Astrocyte of the hippocampus (primary cell): Measurements from ENCODE around the gene USP30.
"Not testable (repeated sequence)": the region's sequence is repeated elsewhere in the genome, so short reads cannot be mapped to it uniquely, and the experiment has no call there.

ENCODE experiments used
- DNase-seq: peaks from one replicate; pipeline ENCODE4 v3.0.0; 2011; ENCODE audit warnings: low read depth, low spot score

USP30 gene

DNA sequence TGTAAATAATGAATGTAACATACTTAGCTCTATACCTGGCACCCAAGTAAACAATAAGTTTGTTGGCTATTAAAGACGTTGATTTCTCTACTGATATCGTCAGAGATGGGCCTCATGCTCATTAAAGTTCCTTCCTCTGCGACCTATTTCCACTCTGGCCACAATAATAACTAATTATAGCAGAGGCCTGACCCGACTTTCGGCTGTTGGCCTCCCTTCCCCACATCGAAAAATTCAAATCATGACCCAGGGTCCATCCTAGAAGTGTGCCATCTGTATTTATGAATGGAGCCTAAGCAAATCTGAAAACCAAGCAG is 321 bp upstream of the USP30 start:
- no peak for DNase-seq

DNA sequence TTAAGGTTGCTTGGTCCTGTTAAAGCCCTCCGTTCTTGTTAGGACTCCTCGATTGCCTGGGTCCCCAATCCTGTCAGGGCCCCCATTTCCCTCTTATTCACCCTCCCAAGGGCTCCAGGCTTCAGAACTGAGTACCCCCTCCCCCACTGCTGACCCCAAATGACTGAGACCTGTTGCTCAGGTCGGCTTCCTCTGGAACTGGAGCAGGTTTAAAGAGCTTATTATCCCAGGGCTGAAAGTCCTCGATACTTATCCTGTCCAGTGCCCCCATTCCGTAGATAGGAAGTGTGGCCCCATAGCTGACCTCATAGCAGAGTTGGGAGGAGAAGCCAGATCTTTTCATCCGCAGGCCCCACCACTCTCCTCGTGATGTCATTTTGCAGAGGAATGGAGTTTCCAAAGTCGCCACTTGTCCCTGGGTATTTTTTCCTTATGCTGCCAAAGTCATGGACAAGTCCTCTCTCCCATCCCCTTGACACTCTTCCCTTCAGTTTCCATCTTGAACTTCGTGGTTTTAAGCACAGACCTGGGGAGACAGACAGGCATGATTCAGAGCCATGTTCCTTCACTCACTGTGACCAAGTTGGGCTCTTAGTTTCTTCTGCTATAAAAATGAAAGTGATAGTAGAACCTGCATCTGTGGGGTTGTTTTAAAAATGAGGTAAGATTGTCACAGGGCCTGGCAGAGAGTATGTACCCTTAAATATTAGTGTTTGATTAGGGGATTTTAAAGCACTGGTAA is 1.2 kb downstream of the USP30 start:
- no peak for DNase-seq

DNA sequence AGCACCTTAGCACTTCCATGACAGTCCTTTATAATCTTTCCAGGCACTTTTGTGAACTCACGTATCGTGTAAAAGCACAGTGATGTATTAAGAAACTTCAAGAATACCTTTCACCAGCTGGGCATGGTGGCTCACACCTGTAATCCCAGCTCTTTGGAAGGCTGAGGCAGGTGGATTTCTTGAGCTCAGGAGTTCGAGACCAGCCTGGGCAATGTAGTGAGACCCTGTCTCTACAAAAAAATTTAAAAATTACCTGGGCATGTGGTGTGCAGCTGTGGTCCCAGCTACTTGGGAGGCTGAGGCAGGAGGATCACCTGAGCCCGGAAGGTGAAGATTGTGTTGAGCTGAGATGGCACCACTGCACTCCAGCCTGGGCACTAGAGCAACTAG is 1.7 kb downstream of the USP30 start:
- not testable (repeated sequence) for DNase-seq

DNA sequence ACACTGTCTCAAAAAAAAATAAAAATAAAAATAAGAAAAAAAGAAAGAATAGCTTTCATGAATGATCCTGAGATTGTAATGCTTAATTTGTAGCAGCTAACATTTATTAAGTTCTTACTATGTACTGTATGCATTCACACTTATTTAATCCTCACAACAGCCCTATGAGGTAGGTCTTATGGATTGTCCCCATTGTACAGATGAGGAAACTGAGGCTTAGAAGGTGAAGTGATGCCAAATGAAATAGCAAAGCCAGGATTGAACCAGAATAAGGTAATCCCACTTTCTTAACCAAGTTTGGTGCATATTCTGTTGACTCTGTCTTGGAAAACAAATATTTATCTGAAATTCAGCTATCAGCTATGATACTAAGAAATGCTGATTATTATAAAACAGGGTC is 2.1 kb downstream of the USP30 start:
- DNase-seq: no peak

DNA sequence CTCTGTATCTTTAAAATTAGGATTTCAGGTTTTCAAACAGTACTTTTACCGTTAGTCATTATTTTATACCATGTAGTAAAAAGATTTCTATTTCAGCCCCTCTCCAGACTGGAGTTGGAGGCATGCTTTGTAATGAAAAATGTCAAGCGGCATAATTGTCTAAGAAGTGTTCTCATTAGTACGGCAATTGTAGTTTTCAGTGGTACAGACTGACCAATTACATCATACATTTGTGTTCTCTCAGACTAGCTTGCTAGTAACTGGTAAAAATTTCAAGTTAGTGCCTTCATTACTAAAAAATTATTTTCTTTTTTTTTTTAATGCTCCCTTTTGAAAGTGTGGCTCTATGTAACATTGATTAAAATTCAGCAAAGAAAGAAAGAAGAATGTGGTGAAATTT is 4.5 kb downstream of the USP30 start:
- DNase-seq: no peak

DNA sequence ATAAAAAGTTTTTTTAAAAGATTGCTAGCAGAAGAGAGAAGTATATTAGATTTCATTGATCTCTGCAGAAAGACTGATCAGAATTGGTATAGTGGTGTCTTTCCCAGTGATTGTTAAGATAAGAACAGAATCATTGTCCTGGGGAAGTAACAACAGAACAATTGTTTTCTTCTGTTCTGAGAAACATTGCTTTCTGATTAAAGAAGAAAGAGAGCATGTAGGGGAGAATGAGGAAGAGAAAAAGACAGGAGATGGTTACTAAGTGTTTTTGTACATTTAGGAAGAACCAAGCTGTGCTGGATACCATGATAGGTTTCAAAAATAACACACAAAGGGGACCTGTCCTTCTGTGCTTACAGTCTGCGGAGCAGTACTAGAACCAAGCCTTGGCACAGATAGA is 5.0 kb downstream of the USP30 start:
- DNase-seq: no peak

DNA sequence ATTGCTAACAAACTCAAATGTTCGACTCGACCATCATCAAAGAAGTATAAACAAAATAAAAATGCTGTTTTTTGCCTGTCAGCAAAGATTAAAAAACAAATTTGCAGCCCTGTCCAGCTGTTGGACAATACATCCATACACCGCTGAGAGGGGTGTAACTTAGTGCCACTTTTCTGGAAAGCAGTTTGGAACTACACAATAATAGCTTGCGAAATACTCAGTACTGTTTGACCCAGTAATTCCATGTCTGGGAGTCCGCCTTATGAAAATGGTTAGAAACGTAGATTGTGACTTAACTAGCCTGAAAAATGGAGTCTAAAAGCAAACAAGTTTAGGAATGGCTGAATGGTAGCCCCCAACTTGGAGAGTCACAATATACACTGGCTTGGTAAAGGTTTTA is 6.4 kb downstream of the USP30 start:
- DNase-seq: no peak

DNA sequence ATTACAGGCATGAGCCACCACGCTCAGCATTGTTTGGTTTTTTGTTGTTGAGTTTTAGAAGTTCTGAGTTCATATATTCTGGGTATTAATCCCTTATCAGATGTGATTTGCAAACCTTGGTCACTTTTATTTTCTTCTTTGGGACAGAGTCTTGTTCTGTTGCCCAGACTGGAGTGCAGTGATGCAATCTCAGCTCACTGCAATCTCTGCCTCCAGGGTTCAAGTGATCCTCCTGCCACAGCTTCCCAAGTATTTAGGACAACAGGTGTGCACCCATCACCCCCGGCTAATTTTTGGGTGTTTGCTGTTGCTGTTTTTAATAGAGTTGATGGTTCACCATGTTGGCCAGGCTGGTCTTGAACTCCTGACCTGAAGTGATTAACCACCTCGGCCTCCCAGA is 11.8 kb downstream of the USP30 start:
- no peak for DNase-seq

DNA sequence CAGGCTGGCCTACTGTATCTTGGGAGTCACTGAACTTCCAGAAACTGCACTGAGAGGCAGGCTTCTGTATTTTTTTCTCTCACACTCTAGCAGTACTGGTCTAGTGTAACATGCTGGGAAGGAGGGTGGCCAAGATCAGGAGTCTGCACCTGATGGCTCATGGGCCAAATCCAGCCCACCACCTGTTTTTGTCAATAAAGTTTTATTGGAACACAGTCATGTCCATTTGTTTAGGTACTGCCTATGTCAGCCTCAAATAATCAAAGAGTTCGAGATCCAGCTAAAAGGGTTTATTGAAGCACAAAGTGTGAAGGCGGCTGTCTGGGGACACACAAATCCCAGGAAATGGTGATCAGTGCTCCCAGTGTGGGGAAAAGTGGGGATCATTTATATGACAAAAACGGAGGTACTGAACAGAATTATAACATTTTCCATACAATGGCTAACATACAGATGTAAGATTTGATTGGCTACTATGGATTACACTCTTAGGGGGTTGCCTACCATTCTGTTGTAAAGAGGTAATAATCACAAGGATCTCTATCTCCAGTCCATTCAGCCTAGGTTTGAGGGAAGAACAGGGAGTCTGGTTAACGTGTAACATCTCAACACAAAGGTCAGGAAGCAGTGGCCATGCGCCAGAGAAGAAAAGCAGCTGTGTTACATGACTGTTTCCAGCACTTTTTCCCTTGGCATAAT is 12.9 kb downstream of the USP30 start:
- no peak for DNase-seq

DNA sequence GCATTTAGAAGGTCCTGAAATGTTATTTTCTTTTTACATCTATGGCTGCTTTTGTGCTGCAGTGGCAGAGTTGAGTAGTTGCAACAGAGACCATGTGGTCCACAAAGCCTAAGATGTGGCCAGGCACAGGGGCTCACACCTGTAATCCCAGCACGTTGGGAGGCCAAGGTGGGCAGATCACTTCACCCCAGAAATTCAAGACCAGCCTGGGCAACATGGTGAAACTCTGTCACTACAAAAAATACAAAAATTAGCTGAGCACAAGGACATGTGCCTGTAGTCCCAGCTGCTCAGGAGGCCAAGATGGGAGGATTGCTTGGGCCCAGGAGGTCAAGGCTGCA is 13.4 kb downstream of the USP30 start:
- DNase-seq: no peak

DNA sequence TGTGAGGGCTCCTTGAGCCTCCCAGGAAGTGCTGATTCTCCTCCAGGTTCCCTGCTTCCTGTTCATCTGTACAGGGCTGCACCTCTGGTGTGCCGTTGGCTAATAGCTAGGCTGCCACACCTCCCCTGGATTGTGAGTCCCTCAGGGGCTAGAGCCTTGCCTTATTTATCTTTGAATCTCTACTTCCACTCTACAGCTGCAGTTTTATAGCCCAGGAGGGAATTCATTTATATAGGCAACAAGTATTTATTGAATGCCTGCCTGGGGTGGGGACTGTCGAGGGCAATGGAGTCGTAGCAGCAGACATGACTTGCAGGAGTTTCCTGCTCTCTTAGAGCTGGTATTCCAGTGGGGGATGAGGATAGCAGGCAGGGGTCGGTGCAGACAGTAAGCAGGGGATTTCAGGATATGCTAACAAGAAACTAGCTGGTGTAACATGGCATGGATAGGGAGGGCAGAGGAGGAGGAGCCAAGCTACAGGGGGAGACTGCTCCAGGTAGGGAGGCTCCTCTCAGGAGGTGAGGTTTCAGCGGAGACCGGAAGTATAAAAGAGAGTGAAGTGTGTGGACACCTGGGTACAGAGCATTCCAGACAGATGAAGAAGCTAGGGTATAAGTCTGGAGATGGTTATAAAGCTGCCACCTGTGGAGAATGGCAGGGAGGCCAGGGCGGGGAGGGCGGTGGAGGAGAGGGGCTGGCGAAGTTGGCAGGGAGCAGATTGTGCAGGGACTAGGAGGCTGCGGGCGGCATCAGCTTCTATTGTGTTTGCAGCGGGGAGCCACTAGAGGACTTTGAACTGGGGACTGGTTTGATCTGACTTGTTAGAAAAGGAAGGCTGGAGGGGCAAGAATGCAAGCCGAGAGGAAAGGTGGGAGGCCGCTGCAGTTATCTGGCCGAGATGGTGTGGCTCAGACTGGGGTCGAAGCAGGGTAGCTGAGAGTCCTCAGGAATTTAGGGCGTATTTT is 17.2 kb downstream of the USP30 start:
- DNase-seq: no peak

DNA sequence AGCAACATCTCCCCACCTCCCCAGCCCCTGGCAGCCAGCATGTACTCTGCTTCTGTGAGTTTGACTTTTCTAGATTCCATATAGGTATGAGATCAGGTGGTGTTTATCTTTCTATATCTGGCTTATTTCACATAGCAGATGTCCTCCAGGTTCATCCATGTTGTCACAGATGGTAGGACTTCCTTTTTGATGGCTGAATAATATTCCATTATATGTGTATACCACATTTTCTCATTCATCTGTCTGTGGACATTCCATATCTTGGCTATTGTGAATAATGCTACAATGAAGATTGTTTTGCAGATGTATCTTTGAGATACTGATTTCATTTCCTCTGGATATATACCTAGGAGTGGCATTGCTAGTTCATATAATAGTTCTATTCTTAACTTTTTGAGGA is 22.5 kb downstream of the USP30 start:
- no peak for DNase-seq

DNA sequence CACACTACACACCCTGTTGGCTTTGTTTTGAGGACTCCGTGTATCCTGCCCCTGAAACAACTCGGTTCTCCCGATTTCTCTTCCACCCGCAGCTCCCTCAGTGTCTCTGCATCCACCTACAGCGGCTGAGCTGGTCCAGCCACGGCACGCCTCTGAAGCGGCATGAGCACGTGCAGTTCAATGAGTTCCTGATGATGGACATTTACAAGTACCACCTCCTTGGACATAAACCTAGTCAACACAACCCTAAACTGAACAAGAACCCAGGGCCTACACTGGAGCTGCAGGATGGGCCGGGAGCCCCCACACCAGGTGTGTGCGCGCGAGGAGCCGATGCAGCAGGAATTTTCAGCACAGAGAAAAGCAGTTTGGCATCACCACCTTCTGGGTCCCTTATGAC is 30.4 kb downstream of the USP30 start:
- no peak for DNase-seq

DNA sequence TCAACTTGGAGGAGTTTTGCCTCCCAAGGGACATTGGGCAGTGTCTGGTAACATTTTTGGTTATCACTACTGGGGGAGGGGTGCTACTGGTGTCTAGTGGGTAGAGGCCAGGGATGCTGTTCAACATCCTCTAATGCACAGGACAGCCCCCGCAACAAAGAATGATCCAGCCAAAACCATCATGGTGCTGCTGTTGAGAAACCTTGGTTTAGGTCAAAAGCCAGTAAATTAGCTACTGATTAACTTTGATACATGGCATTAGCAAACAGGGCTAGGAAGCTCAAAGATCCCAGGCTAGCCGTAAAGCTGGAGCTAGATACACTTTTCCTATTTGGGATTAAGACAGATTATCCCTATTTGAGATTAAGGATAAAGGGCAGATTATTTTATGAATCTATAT is 32.0 kb downstream of the USP30 start:
- DNase-seq: no peak

DNA sequence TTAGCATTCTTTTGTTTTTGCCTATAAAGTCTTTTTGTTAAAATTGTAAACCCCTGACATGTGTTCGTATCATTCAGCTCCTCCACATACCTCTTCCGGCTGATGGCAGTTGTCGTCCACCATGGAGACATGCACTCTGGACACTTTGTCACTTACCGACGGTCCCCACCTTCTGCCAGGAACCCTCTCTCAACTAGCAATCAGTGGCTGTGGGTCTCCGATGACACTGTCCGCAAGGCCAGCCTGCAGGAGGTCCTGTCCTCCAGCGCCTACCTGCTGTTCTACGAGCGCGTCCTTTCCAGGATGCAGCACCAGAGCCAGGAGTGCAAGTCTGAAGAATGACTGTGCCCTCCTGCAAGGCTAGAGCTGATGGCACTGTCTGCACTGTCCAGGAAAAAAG is 33.2 kb downstream of the USP30 start:
- DNase-seq: no peak

DNA sequence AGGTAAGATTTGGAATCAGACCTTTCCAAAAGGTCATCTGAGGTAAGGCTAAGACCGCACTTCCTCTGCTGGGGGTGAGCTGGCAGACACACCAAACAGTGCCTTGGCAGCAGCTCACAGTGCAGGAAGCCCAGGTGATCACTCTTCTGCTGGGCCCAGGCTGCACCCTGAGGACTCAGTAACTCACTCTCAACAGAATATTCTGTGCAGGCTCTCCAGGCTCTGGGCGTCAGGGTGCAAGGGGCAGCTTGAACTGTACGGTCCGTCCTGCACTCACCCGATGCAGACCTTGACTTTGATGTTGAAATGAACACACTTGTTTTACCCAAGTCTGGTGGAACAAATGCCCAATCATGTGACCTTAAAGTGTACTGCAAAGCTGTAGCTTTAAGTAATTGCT is 34.9 kb downstream of the USP30 start:
- no peak for DNase-seq

DNA sequence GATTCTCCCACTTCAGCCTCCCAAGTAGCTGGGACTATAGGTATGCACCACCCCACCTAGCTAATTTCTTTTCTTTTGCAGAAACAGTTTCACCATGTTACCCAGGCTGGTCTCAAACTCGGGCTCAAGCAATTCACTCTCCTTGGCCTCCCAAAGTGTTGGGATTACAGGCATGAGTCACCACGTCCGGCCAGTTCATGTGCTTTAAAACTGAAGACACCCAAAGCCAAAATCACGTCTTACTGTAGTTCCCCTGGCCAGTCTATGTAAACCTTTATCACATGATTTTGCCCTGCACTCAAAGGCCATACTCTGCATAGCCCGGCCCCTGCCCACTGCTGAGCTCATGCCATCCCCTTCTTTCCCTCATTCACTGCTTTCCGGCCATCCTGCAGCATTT is 36.4 kb downstream of the USP30 start:
- DNase-seq: no peak

DNA sequence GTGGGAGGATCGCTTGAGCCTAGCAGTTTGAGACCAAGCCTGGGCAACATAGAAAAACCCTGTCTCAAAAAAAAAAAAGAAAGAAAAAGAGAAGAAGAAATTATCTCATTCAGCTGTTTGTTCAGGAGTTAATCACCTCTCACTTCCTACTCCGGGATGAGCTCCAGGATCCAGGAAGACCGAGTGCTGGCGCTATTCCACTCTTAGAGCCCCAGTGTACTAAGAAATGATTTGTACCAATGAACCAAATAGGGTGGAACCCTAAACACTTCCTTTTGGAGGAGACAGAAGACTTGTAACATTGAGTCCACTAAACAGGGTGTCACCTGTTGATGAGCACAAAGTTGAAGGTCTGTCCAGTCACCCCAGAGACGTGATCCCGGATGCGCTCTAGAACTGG is 37.3 kb downstream of the USP30 start:
- DNase-seq: no peak

DNA sequence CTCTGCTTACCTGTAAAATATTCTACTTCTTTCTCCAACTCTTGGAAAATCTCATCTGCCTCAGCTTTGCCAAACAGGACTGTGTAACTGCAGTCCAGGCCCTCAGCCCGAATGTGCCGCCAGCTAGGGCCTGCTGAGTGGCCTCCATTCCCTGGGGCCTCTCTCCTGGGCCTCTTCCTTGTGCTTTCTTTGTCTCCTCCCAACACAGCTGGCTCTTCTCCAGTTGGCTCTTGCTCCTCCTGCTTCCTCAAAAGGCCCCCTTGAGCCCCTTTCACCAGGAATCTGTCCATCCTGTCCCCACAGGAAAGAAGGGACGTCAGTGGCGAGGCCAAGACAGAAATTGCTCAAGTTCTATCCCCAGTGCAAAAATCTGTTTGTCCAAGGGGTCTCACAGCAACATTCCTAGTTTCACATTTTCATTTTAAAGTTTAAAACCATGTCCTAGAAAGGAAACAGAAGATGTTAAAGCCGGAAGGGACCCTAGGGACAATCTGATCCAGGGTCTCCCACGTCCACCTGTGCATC is 40.2 kb downstream of the USP30 start:
- DNase-seq: no peak

DNA sequence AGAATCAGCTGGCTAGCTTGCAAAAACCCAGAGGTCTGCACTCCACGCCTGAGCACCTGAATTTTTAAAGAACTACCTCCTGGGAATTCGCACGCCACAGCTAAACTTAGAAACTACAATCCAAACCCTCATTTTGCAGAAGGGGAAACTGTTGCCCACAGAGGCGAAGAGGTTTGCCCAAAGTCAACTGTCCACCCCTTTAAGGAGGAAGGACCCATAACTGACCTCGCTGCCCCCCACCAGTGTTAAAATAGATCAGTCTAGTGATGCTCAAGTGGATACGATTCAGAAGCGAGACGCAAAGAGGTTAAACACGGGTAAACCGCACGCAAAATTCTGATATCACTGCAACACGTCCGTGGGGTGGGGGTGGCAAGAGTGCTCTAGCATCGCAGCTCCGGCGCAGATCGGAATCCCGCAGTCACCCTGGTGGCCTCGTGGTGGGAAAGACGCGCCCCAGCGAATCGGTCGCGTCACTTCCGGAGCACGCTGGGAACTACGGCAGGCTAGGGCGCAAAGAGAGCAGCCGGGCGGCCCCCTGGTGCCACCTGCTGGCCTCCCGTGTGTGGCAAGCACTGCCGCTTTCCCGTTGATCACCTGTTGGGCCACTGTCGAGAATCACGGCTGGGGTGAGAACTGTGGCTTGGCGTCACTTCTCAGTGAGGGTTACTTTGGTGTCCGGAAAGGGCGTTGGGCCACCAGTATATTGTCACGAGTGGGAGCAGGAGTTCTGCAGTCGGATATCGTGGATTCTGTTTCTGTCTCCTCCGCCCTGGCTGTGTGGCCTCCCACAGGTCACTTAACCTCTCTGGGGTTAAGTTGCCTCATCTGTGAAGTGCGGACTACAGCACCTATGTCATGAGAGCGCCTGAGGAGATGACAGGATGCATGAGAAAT is 40.9 kb downstream of the USP30 start, which contains the start of gene ALKBH2:
TSS of gene ALKBH2 (minus strand) at position 451 of the 897 bp plus-strand sequence. CDS start 686 bp downstream, outside the sequence.
- DNase-seq: peak; percentile 97

DNA sequence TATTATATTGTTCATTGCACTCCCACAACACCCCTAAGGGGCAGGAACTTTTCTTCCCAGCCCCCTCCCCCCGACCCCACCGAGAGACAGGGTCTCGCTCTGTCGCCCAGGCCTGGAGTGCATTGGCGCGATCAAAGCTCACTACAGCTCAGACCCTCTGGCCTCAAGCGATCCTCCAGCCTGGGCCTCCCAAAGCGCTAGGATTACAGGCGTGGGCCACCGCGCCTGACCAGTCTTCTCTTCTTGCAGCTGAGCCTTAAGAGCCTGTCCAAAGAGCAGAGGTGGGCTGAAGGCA is 44.7 kb downstream of the USP30 start:
- DNase-seq: no peak
